WTC11 (cell line): ENCODE measurements around the gene ARID3C.

ENCODE experiments used
- CBFB ChIP-seq: sonication (generic); formaldehyde crosslinking; IDR thresholded peaks from 2 replicates; pipeline ENCODE4 v1.8.1; 2022; ENCODE audit warnings: mild to moderate bottlenecking, low read depth, missing genetic modification reagents
- CREM ChIP-seq: sonication (generic); formaldehyde crosslinking; IDR thresholded peaks from 2 replicates; pipeline ENCODE4 v1.8.1; 2022; ENCODE audit warnings: mild to moderate bottlenecking, missing genetic modification reagents, moderate library complexity
- CTCF ChIP-seq: fragments of 200-600 bp; IDR thresholded peaks from 2 replicates; pipeline ENCODE4 v1.8.0; 2022; ENCODE audit warnings: antibody characterized with exemption
- GABPB1 ChIP-seq: sonication (generic); formaldehyde crosslinking; IDR thresholded peaks from 2 replicates; pipeline ENCODE4 v1.8.1; 2023; ENCODE audit warnings: mild to moderate bottlenecking, missing genetic modification reagents
- JAZF1 ChIP-seq: fragments of 250-450 bp; sonication (Bioruptor Pico); IDR thresholded peaks from 2 replicates; pipeline ENCODE4 v1.9.0; 2021; ENCODE audit warnings: moderate library complexity, mild to moderate bottlenecking, inconsistent platforms
- MLX ChIP-seq: sonication (generic); formaldehyde crosslinking; IDR thresholded peaks from 2 replicates; pipeline ENCODE4 v1.8.1; 2023; ENCODE audit warnings: mild to moderate bottlenecking, missing genetic modification reagents, moderate library complexity
- NR3C1 ChIP-seq: sonication (generic); formaldehyde crosslinking; conservative IDR thresholded peaks from 2 replicates; pipeline ENCODE4 v1.8.1; 2023; ENCODE audit warnings: low read depth, mild to moderate bottlenecking, missing genetic modification reagents
- PREB ChIP-seq: sonication (generic); formaldehyde crosslinking; IDR thresholded peaks from 2 replicates; pipeline ENCODE4 v1.8.1; 2022; ENCODE audit warnings: mild to moderate bottlenecking, missing genetic modification reagents, moderate library complexity, borderline replicate concordance
- RELA ChIP-seq: sonication (generic); formaldehyde crosslinking; IDR thresholded peaks from 2 replicates; pipeline ENCODE4 v1.8.1; 2022; ENCODE audit warnings: missing genetic modification reagents, mild to moderate bottlenecking, borderline replicate concordance
- RORB ChIP-seq: fragments of 250-450 bp; sonication (Bioruptor Pico); IDR thresholded peaks from 2 replicates; pipeline ENCODE4 v1.9.0; 2021; ENCODE audit warnings: mild to moderate bottlenecking
- SMAD4 ChIP-seq: sonication (generic); formaldehyde crosslinking; IDR thresholded peaks from 2 replicates; pipeline ENCODE4 v1.8.0; 2022; ENCODE audit warnings: mild to moderate bottlenecking, missing genetic modification reagents
- TCF7 ChIP-seq: sonication (generic); formaldehyde crosslinking; IDR thresholded peaks from 2 replicates; pipeline ENCODE4 v1.8.0; 2022; ENCODE audit warnings: mild to moderate bottlenecking, low read depth, missing genetic modification reagents, moderate library complexity
- ZMAT4 ChIP-seq: fragments of 250-450 bp; sonication (Bioruptor Pico); IDR thresholded peaks from 2 replicates; pipeline ENCODE4 v1.9.0; 2021; ENCODE audit warnings: mild to moderate bottlenecking
- TF ChIP-seq, protein P1 (sequence below): sonication (generic); formaldehyde crosslinking; IDR thresholded peaks from 2 replicates; pipeline ENCODE4 v1.8.0; 2023; ENCODE audit warnings: mild to moderate bottlenecking, missing genetic modification reagents

- TF ChIP-seq GABPB1 (CRISPR knock-in tag), result no peak
- TF ChIP-seq JAZF1 (CRISPR knock-in tag), result no peak
- TF ChIP-seq ZMAT4 (CRISPR knock-in tag), result no peak
- TF ChIP-seq NR3C1 (CRISPR knock-in tag), result no peak
- TF ChIP-seq PREB, result no peak
- TF ChIP-seq CTCF, result no peak
- no peak for TF ChIP-seq RELA (CRISPR knock-in tag)
- TF ChIP-seq, protein P1, sequence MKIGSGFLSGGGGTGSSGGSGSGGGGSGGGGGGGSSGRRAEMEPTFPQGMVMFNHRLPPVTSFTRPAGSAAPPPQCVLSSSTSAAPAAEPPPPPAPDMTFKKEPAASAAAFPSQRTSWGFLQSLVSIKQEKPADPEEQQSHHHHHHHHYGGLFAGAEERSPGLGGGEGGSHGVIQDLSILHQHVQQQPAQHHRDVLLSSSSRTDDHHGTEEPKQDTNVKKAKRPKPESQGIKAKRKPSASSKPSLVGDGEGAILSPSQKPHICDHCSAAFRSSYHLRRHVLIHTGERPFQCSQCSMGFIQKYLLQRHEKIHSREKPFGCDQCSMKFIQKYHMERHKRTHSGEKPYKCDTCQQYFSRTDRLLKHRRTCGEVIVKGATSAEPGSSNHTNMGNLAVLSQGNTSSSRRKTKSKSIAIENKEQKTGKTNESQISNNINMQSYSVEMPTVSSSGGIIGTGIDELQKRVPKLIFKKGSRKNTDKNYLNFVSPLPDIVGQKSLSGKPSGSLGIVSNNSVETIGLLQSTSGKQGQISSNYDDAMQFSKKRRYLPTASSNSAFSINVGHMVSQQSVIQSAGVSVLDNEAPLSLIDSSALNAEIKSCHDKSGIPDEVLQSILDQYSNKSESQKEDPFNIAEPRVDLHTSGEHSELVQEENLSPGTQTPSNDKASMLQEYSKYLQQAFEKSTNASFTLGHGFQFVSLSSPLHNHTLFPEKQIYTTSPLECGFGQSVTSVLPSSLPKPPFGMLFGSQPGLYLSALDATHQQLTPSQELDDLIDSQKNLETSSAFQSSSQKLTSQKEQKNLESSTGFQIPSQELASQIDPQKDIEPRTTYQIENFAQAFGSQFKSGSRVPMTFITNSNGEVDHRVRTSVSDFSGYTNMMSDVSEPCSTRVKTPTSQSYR (CRISPR knock-in tag), result no peak
- no peak for TF ChIP-seq RORB (CRISPR knock-in tag)
- TF ChIP-seq CREM (CRISPR knock-in tag), result no peak
- TF ChIP-seq SMAD4 (CRISPR knock-in tag), result no peak
- TF ChIP-seq TCF7 (CRISPR knock-in tag), result no peak
- no peak for TF ChIP-seq MLX (CRISPR knock-in tag)
- no peak for TF ChIP-seq CBFB (CRISPR knock-in tag)
These were observed at the start of gene ARID3C for GRCh38 chr9:34628656-34629490.
